MM.1S (cell line): ENCODE results near the gene S100Z.

Experiments used
- EZH2phosphoT487 ChIP-seq: fragments of 300-600 bp; sonication (generic); IDR thresholded peaks from 2 replicates; pipeline ENCODE4 v1.6.1; 2018; ENCODE audit warnings: antibody characterized with exemption, low read length
- TF ChIP-seq, protein P1 (sequence below): fragments of 300-600 bp; sonication (generic); IDR thresholded peaks from 2 replicates; pipeline ENCODE4 v1.5.1; 2016; ENCODE audit warnings: antibody characterized with exemption, low read length, mixed read lengths

DNA sequence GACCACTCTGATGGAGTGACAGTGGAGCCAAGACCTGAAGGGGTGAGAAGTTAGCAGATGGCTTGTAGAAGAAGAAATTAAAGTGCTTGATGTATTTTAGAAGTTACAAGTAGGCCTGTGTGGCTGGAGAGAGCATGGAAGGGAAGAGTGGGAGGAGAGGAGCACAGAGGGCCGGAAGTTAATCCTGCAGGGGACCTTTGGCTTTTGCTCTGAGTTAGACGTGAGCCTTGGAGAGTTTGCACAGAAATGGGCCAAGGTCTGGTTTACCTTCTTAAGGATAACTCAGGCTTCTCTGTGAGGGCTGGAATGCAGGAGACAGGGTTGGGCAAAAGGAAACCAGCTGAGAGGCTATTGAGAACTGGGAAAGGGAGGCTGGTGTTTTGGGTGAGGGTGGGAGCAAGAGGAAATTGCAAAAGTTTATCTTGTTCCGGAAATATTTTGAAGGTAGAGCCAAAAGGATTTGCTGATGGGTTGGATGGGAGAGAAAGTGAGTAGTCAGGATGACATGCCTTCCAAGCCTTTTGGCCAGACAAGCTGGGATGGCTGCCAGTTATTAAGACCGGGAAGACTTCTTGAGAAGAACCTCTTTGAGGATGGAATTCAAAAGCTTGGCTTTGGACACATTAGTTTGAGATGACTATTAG is 48.5 kb upstream of the S100Z start:
- TF ChIP-seq, protein P1, sequence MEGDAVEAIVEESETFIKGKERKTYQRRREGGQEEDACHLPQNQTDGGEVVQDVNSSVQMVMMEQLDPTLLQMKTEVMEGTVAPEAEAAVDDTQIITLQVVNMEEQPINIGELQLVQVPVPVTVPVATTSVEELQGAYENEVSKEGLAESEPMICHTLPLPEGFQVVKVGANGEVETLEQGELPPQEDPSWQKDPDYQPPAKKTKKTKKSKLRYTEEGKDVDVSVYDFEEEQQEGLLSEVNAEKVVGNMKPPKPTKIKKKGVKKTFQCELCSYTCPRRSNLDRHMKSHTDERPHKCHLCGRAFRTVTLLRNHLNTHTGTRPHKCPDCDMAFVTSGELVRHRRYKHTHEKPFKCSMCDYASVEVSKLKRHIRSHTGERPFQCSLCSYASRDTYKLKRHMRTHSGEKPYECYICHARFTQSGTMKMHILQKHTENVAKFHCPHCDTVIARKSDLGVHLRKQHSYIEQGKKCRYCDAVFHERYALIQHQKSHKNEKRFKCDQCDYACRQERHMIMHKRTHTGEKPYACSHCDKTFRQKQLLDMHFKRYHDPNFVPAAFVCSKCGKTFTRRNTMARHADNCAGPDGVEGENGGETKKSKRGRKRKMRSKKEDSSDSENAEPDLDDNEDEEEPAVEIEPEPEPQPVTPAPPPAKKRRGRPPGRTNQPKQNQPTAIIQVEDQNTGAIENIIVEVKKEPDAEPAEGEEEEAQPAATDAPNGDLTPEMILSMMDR: no peak
- no peak for TF ChIP-seq EZH2phosphoT487
